ENCODE data around the gene KCNMB2.

Gene KCNMB2

GRCh38 chr3:178826435-178827123, 290.3 kb downstream of the KCNMB2 start:
- DNase-seq = no peak

GRCh38 chr3:178827285-178827856, 291.1 kb downstream of the KCNMB2 start:
- DNase-seq = no peak

- DNase-seq = no peak
These were observed 297.5 kb downstream of the KCNMB2 start for GRCh38 chr3:178833695-178834094.

- DNase-seq = no peak
These were observed 298.8 kb downstream of the KCNMB2 start for GRCh38 chr3:178835033-178835432.

GRCh38 chr3:178837512-178837911, 301.3 kb downstream of the KCNMB2 start:
- DNase-seq = no peak

- no peak for DNase-seq
These were observed 304.4 kb downstream of the KCNMB2 start for GRCh38 chr3:178840586-178840985.

GRCh38 chr3:178841011-178841410, 304.8 kb downstream of the KCNMB2 start:
- no peak for DNase-seq

GRCh38 chr3:178844916-178845315, 308.7 kb downstream of the KCNMB2 start:
- DNase-seq = no peak

- no peak for DNase-seq
These were observed 309.3 kb downstream of the KCNMB2 start for GRCh38 chr3:178845420-178846118.

GRCh38 chr3:178847190-178847589, 311.0 kb downstream of the KCNMB2 start:
- no peak for DNase-seq

- peak in 1 of 2 experiments; percentile 4 for DNase-seq
These were observed 313.1 kb downstream of the KCNMB2 start for GRCh38 chr3:178849199-178849910.

GRCh38 chr3:178850450-178851190, 314.4 kb downstream of the KCNMB2 start:
- no peak for DNase-seq

- DNase-seq = no peak
These were observed 315.3 kb downstream of the KCNMB2 start for GRCh38 chr3:178851564-178851963.

GRCh38 chr3:178856804-178857203, 320.6 kb downstream of the KCNMB2 start:
- no peak for DNase-seq

GRCh38 chr3:178859386-178859785, 323.1 kb downstream of the KCNMB2 start:
- DNase-seq = no peak

GRCh38 chr3:178859900-178860436, 323.7 kb downstream of the KCNMB2 start:
- peak; percentile 21 to 23 for DNase-seq

- no peak for DNase-seq
These were observed 332.4 kb downstream of the KCNMB2 start for GRCh38 chr3:178868681-178869080.

- DNase-seq = no peak
These were observed 333.8 kb downstream of the KCNMB2 start for GRCh38 chr3:178870085-178870484.

- no peak for DNase-seq
These were observed 338.9 kb downstream of the KCNMB2 start for GRCh38 chr3:178875157-178875556.

- peak; percentile 7 to 46 for DNase-seq
These were observed 339.6 kb downstream of the KCNMB2 start for GRCh38 chr3:178875836-178876235.

GRCh38 chr3:178880274-178880673, 344.0 kb downstream of the KCNMB2 start:
- DNase-seq = no peak

Data from NCI-H526 (cell line).